Ishikawa (cell line): ENCODE results near the gene GPX4.

Experiments
- CEBPB ChIP-seq: IDR thresholded peaks from 2 replicates; pipeline ENCODE4 v1.6.1; 2012
- CREB1 ChIP-seq: IDR thresholded peaks from 2 replicates; pipeline ENCODE4 v1.6.1; 2012; ENCODE audit warnings: low read depth
- EGR1 ChIP-seq: IDR thresholded peaks from 2 replicates; pipeline ENCODE4 v1.6.1; 2012
- EP300 ChIP-seq: IDR thresholded peaks from 2 replicates; pipeline ENCODE4 v1.6.1; 2012; ENCODE audit warnings: borderline replicate concordance
- FOXM1 ChIP-seq: IDR thresholded peaks from 2 replicates; pipeline ENCODE4 v1.6.1; 2012; ENCODE audit warnings: low read depth, borderline replicate concordance
- NFIC ChIP-seq: IDR thresholded peaks from 2 replicates; pipeline ENCODE4 v1.6.1; 2012
- RAD21 ChIP-seq: IDR thresholded peaks from 2 replicates; pipeline ENCODE4 v1.6.1; 2012; ENCODE audit warnings: low read depth
- TAF1 ChIP-seq: IDR thresholded peaks from 2 replicates; pipeline ENCODE4 v1.6.1; 2012; ENCODE audit warnings: low read depth, mild to moderate bottlenecking
- TCF12 ChIP-seq: IDR thresholded peaks from 2 replicates; pipeline ENCODE4 v1.6.1; 2012; ENCODE audit warnings: low read depth
- TEAD4 ChIP-seq: IDR thresholded peaks from 2 replicates; pipeline ENCODE4 v1.6.1; 2012
- YY1 ChIP-seq: IDR thresholded peaks from 2 replicates; pipeline ENCODE4 v1.6.1; 2012; ENCODE audit warnings: low read depth
- ZBTB7A ChIP-seq: IDR thresholded peaks from 2 replicates; pipeline ENCODE4 v1.6.1; 2012; ENCODE audit warnings: low read depth
- TF ChIP-seq, protein P1 (sequence below): IDR thresholded peaks from 2 replicates; pipeline ENCODE4 v1.6.1; 2012
- TF ChIP-seq, protein P2 (sequence below): IDR thresholded peaks from 2 replicates; pipeline ENCODE4 v1.6.1; 2012; ENCODE audit warnings: low read depth, mild to moderate bottlenecking
- TF ChIP-seq, protein P3 (sequence below): IDR thresholded peaks from 2 replicates; pipeline ENCODE4 v1.6.1; 2012

Gene GPX4

DNA sequence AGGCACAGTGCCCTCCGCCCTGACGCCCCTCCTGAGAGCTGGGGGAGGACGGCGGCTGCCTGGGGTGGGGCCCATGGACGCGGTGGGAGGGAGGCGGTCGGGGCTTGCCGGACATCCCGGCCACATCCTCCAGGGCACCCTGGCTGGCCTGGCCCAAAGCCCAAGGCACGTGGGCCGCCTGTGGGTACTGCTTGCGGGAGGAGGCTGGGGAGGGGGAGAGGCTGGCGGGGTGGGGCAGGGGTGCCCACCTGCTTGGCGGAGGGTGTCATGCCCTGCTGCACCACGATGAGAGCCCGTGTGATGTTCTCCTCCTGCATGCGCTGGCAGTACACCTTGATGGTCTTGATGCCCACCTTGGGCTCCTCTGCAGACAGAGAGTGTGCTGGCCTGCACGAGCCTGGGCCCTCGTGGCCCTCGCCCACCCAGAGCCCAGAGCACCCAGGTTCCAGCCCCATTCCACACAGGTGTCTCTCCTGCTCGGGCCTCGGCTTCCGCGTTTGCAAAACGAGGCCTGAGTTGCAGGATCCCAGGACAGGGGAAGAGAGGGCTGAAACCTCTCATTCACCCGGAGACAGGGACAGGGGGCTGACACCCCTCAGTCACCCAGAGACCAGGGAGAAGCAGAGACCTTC, 12.1 kb upstream of the GPX4 start:
- TF ChIP-seq TCF12: no peak
- TF ChIP-seq RAD21: no peak
- no peak for TF ChIP-seq EGR1
- no peak for TF ChIP-seq CREB1
- no peak for TF ChIP-seq FOXM1
- TF ChIP-seq NFIC: no peak
- no peak for TF ChIP-seq EP300

DNA sequence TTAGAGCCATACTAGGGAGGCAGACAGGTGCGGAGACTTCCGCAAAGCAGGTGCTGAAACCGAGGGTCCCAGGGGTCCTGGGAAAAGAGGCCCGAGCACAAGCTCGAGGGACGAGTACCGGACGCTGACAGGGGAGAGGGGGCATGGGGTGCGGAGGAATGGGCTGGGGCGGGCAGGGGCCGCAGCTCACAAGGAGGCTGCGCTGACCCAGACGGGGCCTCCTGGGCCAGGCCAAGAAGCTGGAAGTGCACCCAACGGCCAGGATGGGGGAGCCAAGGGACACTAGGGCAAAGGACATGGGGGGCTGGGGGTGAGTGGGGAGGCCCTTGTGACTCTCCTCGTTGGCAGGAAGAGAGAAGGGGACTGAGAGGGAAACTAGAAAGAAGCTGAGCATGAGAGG, 10.5 kb upstream of the GPX4 start:
- TF ChIP-seq ZBTB7A (no peak), TAF1 (no peak), FOXM1 (no peak), CREB1 (no peak), TCF12 (no peak), NFIC (no peak), EP300 (no peak), RAD21 (no peak), CEBPB (no peak), YY1 (no peak), TEAD4 (no peak), EGR1 (no peak)
- TF ChIP-seq, protein P1, sequence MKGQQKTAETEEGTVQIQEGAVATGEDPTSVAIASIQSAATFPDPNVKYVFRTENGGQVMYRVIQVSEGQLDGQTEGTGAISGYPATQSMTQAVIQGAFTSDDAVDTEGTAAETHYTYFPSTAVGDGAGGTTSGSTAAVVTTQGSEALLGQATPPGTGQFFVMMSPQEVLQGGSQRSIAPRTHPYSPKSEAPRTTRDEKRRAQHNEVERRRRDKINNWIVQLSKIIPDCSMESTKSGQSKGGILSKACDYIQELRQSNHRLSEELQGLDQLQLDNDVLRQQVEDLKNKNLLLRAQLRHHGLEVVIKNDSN: no peak
- TF ChIP-seq, protein P2, sequence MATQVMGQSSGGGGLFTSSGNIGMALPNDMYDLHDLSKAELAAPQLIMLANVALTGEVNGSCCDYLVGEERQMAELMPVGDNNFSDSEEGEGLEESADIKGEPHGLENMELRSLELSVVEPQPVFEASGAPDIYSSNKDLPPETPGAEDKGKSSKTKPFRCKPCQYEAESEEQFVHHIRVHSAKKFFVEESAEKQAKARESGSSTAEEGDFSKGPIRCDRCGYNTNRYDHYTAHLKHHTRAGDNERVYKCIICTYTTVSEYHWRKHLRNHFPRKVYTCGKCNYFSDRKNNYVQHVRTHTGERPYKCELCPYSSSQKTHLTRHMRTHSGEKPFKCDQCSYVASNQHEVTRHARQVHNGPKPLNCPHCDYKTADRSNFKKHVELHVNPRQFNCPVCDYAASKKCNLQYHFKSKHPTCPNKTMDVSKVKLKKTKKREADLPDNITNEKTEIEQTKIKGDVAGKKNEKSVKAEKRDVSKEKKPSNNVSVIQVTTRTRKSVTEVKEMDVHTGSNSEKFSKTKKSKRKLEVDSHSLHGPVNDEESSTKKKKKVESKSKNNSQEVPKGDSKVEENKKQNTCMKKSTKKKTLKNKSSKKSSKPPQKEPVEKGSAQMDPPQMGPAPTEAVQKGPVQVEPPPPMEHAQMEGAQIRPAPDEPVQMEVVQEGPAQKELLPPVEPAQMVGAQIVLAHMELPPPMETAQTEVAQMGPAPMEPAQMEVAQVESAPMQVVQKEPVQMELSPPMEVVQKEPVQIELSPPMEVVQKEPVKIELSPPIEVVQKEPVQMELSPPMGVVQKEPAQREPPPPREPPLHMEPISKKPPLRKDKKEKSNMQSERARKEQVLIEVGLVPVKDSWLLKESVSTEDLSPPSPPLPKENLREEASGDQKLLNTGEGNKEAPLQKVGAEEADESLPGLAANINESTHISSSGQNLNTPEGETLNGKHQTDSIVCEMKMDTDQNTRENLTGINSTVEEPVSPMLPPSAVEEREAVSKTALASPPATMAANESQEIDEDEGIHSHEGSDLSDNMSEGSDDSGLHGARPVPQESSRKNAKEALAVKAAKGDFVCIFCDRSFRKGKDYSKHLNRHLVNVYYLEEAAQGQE: no peak
- TF ChIP-seq, protein P3, sequence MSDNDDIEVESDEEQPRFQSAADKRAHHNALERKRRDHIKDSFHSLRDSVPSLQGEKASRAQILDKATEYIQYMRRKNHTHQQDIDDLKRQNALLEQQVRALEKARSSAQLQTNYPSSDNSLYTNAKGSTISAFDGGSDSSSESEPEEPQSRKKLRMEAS: no peak

DNA sequence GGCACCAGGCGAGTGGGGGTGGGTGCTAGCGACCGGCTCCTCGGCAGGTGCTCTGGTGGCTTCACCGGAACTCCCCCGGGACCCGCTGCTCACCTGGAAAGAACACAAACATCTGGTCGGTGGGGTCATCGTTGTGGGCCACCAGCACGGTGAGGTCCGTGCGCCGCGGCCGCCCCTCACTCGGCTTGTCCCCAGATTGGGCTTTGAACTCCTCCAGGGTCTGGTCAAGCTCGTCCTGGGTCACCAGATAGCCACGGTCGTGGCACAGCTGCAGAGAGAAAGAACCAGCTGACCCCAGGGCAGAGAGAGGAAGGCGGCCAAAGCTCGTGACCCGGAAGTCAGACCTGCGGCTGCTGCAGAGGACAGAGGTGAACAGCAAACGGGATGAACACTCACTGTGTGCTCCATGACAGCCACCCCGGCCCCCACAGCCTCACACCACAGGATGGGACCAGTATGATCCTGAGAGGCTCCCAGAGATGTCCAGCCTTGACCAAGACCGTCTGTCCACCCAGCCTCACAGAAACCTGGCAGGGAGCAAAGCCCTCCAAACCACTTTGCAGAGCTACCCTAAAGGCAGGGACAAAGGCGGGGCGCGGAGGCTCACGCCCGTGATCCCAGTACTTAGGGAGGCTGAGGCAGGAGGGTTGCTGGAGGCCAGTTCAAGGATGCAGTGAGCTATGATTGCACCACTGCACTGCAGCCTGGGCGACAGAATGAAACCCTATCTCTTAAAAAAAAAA, 9.8 kb upstream of the GPX4 start:
- no peak for TF ChIP-seq CEBPB
- TF ChIP-seq EP300: no peak
- TF ChIP-seq, protein P2: no peak
- no peak for TF ChIP-seq RAD21

DNA sequence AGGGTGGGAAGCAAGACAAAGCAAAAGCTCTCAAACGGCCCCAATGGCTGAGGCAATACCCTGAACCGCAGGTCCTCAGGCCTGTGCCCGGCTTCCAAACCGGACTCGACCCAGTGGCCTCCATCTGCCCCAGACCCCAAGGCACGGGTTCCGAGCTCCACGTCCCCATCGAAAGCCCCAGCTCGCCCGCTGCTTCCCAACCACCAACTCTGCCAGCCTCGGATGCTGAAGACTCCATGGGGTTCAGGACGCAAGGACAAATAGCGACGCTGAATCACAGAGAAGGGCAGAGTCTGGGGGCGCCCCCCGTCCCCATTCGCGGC, 9.2 kb upstream of the GPX4 start:
- no peak for TF ChIP-seq CREB1
- TF ChIP-seq ZBTB7A: no peak
- TF ChIP-seq, protein P3: no peak
- no peak for TF ChIP-seq EGR1
- TF ChIP-seq, protein P1: no peak
- TF ChIP-seq TAF1: no peak
- no peak for TF ChIP-seq TEAD4
- no peak for TF ChIP-seq NFIC
- TF ChIP-seq, protein P2: no peak
- no peak for TF ChIP-seq RAD21

DNA sequence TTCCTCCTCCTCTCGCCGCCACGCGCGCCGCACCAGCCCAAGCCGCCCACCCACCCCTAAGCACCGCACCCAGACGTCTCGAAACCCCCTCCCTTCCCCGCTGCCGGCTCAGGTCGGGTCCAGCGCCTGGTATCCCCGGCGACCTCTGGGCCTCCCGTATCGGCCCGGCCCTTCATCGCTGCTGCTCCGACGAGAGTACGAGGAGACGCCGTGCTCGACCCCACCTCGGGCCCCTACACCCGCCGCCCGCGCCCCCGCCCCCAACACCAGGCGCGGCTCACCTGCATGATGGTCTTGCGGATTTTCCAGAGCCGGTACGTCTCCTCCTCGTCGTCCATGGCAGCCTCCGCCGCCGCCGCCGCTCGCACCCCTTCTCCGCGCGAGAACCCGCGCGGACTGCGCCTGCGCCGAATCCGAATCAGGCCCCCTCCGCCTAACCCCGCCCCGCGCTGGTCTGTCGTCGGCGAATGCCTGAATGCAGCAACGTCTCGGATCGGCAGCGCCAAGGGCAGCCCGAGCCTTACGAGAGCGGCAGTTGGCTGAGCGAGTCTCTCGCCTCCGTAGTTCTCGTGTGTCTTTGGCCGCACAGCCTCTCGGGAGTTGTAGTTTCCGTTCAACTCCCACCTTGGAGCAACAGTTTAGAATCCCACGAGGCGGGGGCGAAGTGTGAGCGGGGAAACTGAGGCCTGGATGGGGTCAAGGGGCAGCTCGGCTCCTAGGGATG, 8.7 kb upstream of the GPX4 start, which contains the start of gene POLR2E:
POLR2E (minus strand) TSS at position 398 of the 724 bp plus-strand sequence; CDS start at position 338, 60 bp downstream.
- TF ChIP-seq, protein P2: no peak
- TF ChIP-seq RAD21 (no peak), ZBTB7A (no peak), FOXM1 (no peak), TAF1 (peak; percentile 88), CREB1 (no peak; the same call in 1 of the 2 replicates), EP300 (peak; percentile 24; the same call in 1 of the 2 replicates), TCF12 (no peak), CEBPB (no peak), TEAD4 (peak; percentile 33; the same call in 1 of the 2 replicates), NFIC (no peak; the same call in 1 of the 2 replicates), YY1 (peak; percentile 76; the same call in 1 of the 2 replicates), EGR1 (peak; percentile 55; the same call in 1 of the 2 replicates)
- TF ChIP-seq, protein P1: no peak
- TF ChIP-seq, protein P3: no peak; the same call in 1 of the 2 replicates
